ENCODE data around the gene VEPH1. TPM values are rescaled to one million over a fixed set of nuclear protein-coding genes. Genes with fewer than 3 reads are reported as not detected.
A peak's percentile ranks its signal among the peaks of the same experiment; 100 is the strongest.

Gene VEPH1
- total and polyA plus RNA-seq, 9 of the 15 experiments (the other 6 are each of a cell fraction or from before 2014, with no cell fraction given) = 4.5 to 15.6 (median 5.8) TPM

DNA sequence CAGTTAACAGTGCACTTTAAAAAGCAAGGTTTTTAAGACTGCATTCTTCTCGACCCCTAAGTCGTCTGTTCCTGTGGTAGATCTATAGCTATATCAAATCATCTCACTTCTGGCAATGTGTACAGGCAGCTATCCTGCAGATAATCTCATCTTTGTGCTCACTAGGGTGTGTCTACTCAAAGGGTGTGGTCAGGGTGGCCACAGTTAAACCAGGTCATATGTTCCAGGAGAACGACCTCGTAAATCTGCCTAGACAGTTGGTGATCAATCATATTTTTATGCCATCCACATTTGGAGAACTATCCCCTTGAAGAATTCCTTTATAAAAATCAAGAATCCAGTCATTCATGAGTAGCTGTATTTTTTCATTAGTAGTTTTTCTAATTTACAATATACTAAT lies 3.0 kb downstream of the VEPH1 start (continued):
- TF ChIP-seq, protein P1, sequence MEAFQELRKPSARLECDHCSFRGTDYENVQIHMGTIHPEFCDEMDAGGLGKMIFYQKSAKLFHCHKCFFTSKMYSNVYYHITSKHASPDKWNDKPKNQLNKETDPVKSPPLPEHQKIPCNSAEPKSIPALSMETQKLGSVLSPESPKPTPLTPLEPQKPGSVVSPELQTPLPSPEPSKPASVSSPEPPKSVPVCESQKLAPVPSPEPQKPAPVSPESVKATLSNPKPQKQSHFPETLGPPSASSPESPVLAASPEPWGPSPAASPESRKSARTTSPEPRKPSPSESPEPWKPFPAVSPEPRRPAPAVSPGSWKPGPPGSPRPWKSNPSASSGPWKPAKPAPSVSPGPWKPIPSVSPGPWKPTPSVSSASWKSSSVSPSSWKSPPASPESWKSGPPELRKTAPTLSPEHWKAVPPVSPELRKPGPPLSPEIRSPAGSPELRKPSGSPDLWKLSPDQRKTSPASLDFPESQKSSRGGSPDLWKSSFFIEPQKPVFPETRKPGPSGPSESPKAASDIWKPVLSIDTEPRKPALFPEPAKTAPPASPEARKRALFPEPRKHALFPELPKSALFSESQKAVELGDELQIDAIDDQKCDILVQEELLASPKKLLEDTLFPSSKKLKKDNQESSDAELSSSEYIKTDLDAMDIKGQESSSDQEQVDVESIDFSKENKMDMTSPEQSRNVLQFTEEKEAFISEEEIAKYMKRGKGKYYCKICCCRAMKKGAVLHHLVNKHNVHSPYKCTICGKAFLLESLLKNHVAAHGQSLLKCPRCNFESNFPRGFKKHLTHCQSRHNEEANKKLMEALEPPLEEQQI (IDR thresholded peaks at IDR 0.05) = no peak
- TF ChIP-seq SMARCA5 (IDR thresholded peaks at IDR 0.05) (no peak), RCOR1 (IDR thresholded peaks at IDR 0.05; ENCODE audit: borderline replicate concordance in 1 of 2, low read depth in 2 of 2, low read length in 2 of 2) (0 out of 4 replicates have a peak, but pooled peaks of 1 of the 2 experiments have one; percentile 27), ZNF696 (CRISPR knock-in tag; conservative IDR thresholded peaks at IDR 0.05) (no peak)
- TF ChIP-seq, protein P2, sequence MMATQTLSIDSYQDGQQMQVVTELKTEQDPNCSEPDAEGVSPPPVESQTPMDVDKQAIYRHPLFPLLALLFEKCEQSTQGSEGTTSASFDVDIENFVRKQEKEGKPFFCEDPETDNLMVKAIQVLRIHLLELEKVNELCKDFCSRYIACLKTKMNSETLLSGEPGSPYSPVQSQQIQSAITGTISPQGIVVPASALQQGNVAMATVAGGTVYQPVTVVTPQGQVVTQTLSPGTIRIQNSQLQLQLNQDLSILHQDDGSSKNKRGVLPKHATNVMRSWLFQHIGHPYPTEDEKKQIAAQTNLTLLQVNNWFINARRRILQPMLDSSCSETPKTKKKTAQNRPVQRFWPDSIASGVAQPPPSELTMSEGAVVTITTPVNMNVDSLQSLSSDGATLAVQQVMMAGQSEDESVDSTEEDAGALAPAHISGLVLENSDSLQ (IDR thresholded peaks at IDR 0.05) = peak; percentile 81
- TF ChIP-seq, protein P3, sequence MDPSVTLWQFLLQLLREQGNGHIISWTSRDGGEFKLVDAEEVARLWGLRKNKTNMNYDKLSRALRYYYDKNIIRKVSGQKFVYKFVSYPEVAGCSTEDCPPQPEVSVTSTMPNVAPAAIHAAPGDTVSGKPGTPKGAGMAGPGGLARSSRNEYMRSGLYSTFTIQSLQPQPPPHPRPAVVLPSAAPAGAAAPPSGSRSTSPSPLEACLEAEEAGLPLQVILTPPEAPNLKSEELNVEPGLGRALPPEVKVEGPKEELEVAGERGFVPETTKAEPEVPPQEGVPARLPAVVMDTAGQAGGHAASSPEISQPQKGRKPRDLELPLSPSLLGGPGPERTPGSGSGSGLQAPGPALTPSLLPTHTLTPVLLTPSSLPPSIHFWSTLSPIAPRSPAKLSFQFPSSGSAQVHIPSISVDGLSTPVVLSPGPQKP (CRISPR knock-in tag; IDR thresholded peaks at IDR 0.05) = no peak
- TF ChIP-seq, protein P4, sequence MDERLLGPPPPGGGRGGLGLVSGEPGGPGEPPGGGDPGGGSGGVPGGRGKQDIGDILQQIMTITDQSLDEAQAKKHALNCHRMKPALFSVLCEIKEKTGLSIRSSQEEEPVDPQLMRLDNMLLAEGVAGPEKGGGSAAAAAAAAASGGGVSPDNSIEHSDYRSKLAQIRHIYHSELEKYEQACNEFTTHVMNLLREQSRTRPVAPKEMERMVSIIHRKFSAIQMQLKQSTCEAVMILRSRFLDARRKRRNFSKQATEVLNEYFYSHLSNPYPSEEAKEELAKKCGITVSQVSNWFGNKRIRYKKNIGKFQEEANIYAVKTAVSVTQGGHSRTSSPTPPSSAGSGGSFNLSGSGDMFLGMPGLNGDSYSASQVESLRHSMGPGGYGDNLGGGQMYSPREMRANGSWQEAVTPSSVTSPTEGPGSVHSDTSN (CRISPR knock-in tag; IDR thresholded peaks at IDR 0.05; ENCODE audit: low read depth) = peak; percentile 58
- TF ChIP-seq, protein P4 (tag; conservative IDR thresholded peaks at IDR 0.05; ENCODE audit: low read depth) = peak; percentile 95
- TF ChIP-seq, protein P5, sequence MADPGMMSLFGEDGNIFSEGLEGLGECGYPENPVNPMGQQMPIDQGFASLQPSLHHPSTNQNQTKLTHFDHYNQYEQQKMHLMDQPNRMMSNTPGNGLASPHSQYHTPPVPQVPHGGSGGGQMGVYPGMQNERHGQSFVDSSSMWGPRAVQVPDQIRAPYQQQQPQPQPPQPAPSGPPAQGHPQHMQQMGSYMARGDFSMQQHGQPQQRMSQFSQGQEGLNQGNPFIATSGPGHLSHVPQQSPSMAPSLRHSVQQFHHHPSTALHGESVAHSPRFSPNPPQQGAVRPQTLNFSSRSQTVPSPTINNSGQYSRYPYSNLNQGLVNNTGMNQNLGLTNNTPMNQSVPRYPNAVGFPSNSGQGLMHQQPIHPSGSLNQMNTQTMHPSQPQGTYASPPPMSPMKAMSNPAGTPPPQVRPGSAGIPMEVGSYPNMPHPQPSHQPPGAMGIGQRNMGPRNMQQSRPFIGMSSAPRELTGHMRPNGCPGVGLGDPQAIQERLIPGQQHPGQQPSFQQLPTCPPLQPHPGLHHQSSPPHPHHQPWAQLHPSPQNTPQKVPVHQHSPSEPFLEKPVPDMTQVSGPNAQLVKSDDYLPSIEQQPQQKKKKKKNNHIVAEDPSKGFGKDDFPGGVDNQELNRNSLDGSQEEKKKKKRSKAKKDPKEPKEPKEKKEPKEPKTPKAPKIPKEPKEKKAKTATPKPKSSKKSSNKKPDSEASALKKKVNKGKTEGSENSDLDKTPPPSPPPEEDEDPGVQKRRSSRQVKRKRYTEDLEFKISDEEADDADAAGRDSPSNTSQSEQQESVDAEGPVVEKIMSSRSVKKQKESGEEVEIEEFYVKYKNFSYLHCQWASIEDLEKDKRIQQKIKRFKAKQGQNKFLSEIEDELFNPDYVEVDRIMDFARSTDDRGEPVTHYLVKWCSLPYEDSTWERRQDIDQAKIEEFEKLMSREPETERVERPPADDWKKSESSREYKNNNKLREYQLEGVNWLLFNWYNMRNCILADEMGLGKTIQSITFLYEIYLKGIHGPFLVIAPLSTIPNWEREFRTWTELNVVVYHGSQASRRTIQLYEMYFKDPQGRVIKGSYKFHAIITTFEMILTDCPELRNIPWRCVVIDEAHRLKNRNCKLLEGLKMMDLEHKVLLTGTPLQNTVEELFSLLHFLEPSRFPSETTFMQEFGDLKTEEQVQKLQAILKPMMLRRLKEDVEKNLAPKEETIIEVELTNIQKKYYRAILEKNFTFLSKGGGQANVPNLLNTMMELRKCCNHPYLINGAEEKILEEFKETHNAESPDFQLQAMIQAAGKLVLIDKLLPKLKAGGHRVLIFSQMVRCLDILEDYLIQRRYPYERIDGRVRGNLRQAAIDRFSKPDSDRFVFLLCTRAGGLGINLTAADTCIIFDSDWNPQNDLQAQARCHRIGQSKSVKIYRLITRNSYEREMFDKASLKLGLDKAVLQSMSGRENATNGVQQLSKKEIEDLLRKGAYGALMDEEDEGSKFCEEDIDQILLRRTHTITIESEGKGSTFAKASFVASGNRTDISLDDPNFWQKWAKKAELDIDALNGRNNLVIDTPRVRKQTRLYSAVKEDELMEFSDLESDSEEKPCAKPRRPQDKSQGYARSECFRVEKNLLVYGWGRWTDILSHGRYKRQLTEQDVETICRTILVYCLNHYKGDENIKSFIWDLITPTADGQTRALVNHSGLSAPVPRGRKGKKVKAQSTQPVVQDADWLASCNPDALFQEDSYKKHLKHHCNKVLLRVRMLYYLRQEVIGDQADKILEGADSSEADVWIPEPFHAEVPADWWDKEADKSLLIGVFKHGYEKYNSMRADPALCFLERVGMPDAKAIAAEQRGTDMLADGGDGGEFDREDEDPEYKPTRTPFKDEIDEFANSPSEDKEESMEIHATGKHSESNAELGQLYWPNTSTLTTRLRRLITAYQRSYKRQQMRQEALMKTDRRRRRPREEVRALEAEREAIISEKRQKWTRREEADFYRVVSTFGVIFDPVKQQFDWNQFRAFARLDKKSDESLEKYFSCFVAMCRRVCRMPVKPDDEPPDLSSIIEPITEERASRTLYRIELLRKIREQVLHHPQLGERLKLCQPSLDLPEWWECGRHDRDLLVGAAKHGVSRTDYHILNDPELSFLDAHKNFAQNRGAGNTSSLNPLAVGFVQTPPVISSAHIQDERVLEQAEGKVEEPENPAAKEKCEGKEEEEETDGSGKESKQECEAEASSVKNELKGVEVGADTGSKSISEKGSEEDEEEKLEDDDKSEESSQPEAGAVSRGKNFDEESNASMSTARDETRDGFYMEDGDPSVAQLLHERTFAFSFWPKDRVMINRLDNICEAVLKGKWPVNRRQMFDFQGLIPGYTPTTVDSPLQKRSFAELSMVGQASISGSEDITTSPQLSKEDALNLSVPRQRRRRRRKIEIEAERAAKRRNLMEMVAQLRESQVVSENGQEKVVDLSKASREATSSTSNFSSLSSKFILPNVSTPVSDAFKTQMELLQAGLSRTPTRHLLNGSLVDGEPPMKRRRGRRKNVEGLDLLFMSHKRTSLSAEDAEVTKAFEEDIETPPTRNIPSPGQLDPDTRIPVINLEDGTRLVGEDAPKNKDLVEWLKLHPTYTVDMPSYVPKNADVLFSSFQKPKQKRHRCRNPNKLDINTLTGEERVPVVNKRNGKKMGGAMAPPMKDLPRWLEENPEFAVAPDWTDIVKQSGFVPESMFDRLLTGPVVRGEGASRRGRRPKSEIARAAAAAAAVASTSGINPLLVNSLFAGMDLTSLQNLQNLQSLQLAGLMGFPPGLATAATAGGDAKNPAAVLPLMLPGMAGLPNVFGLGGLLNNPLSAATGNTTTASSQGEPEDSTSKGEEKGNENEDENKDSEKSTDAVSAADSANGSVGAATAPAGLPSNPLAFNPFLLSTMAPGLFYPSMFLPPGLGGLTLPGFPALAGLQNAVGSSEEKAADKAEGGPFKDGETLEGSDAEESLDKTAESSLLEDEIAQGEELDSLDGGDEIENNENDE (IDR thresholded peaks at IDR 0.05; ENCODE audit: low read depth, low read length) = no peak
